H4 (cell line): ENCODE data around the gene RNF125. TPM values are rescaled to one million over a fixed set of nuclear protein-coding genes. Genes with fewer than 3 reads are reported as not detected.
"Not testable (repeated sequence)": the region's sequence is repeated elsewhere in the genome, so short reads cannot be mapped to it uniquely, and the experiment has no call there.

ENCODE experiments used
- DNase-seq: peaks from one replicate; pipeline ENCODE4 v3.0.0-alpha.2; 2015; ENCODE audit warnings: low spot score
- total RNA-seq: library from RNA; depleted of rRNA; stranded (reverse); fragments of >200 nt; shearing (Covaris generic); gene quantifications from 2 replicates; pipeline ENCODE4 v1.2.3, GENCODE V29; 2014

RNF125 gene
- total RNA-seq, 1 experiment from 2014 or later, result 0.29 TPM

DNA sequence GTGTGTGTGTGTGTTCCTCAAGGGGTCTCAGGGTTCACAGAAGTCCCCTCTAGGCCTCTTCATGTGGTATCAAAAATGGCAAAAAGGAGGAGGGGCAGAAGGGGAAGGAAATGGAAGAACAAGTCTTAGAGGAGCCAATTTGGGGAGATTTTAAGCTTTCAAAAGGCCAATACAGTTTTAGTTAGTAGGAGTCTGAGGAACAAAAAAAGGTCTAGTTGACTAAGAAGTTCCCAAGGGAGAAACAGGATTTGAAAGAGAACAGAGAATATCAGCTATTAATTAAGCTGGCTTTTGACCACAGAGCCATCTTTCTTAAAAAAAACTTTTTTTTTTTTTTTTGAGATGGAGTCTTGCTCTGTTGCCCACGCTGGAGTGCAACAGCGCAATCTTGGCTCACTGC, 7.1 kb downstream of the RNF125 start:
- no peak for DNase-seq

DNA sequence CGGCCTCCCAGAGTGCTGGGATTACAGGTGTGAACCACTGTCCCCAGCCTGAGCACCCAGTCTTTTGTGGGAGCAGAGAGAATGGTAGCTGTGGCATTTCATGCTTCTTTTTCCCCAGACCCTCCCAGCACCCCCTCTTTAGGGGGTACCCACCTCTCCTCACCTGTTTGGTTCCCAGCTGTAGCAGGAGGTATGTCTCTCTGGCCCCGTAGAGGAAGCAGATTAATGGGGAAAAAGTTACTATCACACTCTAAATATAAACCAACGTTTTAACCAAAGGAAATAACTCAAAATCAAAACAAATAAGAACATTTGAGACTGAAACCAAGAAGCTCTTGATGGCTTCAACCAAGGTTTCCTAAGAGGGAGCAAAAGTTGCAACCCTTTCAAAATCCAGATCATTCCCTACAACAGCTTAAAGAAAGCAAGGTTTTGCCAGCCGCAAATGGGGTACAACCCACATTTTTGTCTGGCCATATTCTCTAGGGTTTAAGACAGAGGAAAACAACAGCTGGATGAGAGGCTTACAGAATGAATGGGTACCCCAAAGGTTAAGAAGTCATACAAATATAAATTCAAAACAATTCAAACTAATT, 8.0 kb downstream of the RNF125 start:
- no peak for DNase-seq

DNA sequence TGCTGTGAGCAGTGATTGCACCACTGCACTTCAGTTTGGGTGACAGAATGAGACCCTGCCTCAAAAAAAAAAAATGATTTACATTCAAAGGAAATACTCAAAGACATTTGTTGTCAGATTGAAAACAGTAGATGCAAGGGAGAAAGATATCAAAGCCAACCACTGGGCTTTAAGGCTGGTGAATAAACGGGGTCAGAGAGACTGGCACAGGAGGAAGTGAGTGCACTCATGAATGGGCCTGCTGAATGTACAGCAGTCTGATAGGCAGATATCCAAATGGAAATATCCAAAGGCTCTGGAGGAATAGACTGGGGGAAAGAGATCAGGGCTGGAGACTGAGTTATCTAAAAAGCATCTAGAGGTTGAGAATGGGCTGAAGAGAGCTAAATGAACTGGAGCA, 10.9 kb downstream of the RNF125 start:
- no peak for DNase-seq

DNA sequence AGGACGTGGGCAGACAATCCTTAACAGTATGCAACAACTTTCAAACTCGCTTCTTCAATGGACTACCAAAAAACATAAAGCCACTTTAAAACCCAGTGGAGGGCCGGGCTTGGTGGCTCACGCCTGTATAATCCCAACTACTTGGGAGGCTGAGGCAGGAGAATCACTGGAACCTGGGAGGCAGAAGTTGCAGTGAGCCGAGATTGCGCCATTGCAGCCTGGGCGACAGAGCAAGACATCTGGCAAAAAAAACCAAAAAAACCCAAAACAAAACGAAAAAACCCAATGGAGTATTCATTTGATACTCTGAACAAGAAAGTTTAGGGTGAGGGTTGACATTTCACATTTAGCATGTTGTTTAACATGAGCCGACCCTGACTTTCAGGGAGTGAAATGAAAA, 14.0 kb downstream of the RNF125 start:
- no peak for DNase-seq

DNA sequence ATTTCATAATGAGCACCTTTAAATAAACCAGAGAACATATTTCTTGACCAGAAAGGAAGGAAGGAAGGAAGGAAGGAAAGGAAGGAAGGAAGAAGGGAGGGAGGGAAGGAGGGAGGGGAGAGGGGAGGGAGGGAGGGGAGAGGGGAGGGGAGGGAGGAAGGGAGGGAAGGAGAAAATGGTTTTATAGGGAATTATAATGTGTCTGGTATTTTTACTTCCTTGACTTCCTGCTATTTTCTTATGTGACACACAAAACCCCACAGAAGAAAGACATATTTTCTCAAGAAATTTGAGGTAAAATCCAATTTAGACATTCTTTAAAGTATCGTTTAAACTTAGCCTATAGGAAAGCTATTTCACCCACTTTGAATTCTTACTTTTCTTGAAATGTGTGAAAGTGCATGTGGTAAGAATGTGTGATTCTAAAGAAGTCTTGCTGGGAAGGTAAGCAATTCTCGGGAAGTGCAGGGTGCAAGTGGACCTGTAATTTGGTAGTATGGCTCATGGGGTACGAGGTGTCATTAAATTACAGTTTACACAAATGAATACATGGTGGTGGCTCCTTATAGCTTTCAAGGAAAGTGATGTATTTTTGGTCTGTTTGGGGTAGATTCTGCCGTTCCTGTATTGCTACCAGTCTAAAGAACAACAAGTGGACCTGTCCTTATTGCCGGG, 18.0 kb downstream of the RNF125 start:
- DNase-seq, result no peak

DNA sequence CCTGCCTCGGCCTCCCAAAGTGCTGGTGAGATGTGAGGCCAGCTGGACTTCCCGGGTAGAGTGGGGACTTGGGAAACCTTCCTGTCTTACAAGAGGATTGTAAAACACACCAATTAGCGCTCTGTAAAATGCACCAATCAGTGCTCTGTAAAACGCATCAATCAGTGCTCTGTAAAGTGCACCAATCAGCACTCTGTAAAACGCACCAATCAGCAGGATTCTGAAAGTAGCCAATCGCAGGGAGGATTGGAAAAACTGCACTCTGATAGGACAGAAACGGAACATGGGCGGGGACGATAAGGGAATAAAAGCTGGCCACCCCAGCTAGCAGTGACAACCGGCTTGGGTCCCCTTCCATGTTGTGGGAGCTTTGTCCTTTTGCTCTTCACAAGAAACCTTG, 19.0 kb downstream of the RNF125 start:
- DNase-seq, result no peak

DNA sequence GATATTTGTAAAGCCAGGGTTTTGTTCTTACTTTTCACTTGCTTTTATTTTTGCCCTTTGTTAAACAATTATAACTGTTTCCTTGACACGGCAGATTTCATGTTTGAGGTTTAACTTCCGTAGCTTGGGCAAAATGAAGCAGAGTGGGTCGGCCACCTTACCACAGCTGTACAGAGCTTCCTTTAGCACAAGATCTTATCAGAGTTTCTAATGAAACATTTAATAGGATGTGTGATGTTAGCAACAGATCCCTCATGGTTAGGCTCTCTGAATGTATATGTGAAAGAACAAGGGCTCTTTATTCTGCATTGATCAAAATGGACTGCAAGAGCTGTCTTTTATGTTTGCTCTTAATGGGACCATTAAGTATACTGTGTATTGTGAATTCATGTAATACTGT, 22.3 kb downstream of the RNF125 start:
- no peak for DNase-seq

DNA sequence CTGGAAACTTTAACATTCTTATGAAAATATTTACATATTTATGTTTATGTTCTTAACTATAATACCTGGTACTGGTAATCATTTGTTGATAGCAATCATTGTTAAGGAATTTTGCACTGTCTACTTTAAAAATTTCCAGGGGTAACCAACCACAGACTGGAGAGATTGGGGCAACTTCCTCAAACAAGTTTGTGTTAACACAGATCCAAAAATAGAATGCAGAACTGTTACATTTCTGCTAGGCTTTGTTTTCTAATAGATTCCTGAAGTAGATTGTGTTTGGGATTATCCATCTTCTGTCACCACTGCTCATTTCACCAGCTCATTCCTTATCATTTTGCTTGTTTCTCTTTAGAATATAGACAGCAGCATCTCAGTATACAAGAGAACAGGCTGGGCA, 23.7 kb downstream of the RNF125 start:
- no peak for DNase-seq

DNA sequence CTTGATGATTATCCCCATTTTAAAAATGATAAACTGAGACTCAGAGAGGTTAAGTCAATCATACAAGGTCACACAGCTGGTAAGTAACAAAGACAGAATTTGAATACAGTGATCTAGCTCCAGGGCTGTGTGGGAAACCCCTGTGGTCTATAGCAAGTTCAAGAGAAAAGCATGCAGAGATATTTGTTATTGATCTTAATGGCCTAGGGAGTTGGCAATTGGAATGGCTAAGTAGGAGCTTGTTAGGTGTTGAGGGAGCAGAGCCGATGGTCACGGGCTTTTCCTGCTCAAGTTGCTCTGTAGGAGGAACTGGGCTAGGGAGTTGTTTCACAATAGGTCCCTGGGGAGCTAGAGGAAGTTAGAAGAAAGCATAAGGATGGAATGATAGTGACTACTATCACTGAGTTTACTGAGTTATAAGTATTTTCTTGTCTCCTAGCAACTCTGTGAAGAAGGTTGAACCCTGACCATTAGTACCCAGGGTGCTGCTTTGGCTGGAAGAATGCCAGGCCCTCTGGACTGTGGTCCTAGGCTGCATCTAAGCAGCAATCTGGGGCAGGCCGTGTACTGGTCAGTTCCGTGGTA, 30.0 kb downstream of the RNF125 start:
- peak; percentile 13 for DNase-seq

DNA sequence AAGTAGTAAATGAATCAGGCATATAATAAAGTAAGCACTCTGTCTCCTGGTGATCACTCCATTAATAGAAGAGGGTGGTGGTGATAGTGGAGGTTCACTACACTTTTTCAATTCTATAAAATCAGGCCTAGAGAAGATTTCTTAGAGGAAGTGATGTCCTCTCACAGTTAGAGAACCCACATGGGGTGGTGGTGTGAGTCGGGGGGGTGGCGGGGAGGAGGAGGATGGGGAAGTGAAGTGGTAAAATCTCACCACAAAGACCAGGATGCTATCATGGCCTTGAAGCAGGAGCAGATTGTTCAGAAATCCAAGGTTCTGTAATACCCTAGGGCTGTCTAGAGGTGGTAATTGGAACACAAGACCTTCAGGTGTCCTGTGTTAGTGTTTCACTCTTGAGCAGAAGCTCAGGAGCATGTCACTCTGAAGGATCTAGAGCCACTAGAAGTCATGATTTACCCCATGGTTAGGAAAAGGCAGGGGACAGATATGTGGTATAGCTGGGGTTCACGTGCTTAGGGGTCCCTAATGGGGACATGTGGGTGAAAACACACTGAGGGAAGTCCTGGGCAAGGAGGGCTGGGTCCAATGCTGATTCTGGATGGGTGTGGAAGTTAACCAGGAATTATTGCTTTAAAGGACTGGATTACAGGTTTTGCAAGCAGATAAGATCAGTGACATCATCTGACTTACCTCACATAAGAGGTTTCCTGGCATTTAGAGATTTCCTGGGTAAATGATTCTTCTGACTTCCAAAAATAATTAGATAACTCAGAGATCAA, 31.0 kb downstream of the RNF125 start:
- DNase-seq, result peak; percentile 14

DNA sequence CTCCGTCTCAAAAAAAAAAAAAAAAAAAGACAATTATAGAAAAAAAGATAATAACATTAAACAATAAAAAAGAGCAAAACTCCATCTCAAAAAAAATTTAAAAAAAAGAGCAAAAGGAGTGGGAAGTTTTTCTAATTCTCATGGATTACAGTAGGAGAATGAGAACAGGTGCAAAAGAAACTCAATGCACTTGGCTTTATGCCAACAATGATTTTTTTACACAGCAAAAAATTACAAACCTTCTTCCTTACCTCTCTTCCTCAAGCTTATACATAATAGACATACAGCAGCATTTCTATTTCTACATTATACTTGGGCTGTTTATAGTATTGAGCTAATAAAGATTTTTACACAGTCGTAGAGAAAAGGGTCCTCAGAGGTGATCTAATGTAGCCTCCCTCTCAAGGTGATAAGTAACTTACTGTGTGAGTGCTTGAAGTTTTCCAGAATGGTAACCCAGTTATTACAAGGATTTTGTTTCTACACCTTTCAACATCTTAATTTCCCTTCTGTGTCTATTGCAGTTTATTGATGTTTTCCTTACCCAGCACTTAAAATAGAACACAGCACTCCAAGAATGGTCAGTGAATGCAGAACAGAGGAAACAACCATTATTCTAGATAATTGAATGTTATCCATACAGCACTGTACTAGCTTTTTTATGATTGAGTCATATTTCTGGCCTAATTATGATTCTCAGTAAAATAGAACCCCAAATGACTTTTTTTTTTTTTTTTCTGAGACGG, 38.2 kb downstream of the RNF125 start:
- no peak for DNase-seq

DNA sequence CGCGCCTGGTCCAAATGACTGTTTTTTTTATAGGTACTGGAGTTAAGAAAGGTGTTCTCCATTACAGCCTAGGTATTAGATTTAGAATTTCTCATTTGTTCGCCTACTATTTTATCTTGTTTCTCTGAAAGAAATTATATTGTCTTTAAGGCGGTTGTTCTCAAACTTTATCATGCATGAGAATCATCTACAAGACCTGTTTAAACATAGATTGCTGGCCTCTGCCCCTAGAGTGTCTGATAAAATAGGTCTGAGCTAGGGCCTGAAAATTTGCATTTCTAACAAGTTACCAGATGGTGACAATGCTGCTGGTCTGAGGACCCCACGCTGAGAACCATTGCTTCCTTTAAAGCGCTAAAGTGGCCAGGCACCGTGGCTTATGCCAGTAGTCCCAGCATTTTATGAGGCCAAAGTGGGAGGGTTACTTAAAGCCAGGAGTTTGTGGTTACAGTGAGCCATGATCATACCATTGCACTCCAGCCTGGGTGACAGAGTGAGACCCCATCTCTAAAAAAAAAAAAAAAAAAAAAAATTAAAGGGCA, 39.1 kb downstream of the RNF125 start:
- no peak for DNase-seq

DNA sequence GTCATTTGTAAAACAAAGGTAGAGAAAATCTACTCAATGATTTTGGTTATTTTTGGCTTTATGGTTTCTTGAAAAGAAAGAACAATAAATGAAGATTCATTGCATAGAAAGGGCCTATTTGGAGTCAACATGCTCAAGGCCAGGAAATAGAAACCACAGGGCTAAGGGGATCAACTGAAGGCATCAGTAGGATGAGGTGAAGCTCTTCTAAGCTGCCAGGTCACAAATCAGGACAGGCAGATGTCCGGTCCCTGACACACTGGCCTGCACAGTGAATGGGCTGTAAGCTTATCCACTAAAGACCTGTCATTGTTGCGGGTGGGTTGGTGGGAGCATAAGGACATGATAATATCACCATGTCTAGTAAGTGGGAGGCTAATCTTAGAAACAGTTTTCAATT, 41.4 kb downstream of the RNF125 start:
- DNase-seq, result no peak

DNA sequence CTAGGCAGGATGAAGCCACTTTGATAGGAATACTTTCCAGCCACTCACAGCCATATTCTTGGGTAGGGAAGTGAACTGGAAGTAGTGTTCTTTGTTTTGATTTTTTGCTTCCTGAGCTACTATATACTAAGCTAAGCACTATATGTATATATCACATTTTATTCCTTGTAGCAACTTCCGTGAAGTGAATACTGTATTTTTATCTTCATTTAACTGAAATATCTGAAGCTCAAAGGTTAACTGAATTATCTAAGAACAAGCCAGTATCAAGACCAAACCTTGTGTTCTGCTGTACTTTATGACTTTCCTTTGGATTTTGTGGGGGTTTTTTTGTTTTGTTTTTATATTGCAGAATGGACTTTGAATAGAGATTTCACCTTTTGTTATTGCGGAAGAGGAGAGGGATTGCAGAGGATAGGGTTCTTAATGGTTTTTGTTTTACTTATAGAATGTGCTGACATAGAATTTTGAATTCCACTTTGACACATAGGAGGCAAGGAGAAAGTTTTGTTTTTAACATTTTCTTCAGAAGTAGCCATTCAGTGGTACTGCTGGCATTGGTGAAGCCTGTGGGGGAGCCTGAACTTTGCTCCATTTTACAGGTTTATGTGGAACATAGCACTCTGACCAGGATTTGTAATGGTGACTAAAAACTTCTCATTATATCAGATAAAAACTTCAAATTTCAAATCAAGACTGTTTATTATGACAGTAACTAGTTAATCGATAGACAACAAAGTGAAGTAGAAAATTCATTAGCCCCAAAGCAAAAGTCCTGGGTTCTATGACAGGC, 48.9 kb downstream of the RNF125 start:
- DNase-seq, result no peak

DNA sequence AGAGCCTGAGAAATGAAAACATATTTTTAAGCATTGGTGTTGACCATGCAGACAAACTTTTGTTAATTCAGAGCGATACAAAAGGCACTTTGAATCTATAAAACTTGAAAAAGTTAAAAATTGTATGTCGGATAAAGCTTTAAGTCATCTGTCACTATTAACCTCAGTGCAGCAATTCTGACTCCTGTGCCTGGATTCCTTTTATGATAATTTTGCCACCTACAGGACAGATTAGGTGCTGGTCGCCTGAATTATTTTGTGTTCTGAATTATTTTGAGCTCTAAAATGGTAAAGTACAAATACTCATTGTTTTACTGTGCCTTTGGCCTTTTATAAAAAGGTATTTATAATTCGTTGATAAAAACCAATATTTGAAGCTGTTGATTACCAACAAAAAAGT, 53.7 kb downstream of the RNF125 start:
- DNase-seq, result no peak

DNA sequence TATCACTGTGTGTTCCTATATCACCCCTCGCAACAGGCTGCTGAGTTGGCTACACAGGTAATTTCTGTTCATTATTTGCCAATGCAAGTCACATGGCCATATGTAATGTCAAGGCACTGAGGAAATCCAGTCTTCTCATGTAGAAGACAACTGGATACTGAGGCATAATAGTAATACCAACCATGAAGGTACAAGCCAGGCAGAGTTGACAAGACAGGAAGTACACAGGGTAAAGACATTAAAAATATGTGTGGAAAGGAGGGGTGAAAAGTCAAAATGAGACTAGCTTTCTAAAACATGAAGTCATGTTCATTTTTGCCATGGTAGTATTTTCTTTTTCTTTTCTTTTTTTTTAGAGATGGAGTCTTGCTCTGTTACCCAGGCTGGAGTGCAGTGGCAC, 55.6 kb downstream of the RNF125 start:
- no peak for DNase-seq

DNA sequence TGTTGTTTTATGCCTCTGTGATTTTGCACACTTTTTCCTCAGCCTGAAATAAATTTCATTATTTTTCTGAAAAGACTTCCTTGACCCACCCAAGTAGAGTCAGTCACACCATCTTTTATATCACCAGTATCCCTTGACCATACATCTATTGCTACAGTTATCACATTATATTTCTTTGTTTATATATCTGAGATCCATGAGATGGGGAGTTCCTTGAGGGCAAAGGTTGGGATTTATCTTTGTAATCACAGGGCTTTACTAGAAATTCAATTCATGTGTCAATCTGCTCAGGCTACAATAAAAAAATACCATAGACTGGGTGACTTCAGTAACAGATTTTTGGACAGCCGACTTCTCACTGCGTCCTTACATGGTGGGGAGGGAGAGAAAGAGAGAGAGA, 60.2 kb downstream of the RNF125 start:
- no peak for DNase-seq

DNA sequence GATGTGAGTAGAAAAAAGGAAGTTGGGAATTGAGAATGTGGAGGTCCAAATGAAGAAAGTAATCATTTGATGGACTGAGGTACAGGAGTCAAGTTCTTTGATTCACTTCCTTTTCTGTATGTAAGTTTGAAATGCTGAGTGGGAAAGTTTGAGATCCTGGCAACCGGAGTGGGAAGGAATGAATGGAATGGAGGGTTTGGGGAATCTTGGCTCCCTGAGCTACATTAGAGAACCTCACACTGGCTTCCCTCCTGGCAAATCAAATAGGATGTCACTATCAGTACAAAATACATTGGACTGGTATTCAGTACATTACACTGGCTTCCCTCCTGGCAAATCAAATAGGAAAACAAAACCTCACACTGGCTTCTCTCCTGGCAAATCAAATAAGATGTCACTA, 63.3 kb downstream of the RNF125 start:
- DNase-seq, result no peak

DNA sequence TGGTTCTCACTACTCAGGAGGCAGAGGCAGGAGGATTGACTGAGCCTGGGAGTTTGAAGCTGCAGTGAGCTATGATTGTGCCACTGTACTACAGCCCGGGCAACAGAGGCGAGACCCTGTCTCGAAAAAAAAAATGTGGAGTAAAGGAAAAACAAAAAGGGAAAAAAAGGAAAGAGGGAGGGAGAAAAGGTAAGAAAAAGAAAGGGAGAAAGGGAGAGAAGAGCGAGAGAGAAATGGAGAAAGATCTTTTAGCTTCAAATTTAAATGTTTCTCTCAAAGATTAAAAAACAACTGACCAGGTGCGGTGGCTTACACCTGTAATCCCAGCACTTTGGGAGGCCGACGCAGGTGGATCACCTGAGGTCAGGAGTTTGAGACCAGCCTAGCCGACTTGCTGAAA, 65.2 kb downstream of the RNF125 start:
- no peak for DNase-seq

DNA sequence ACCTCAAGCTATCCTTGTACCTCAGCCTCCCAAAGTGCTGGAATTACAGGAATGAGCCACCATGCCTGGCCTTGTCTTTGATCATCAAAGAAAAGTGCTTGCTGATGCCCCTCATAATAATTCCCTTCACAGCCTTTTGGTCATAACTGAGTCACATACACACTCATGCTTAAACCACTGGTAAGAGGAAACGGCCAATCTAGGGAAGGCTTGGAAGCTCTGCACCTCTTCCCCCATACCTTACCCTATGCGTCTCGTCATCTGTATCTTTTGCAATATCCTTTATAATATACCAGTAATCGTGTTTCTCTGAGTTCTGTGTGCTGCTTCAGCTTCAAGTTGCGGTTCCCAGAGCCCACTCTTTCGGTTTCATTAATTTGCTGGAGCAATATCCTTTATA, 68.3 kb downstream of the RNF125 start:
- no peak for DNase-seq

DNA sequence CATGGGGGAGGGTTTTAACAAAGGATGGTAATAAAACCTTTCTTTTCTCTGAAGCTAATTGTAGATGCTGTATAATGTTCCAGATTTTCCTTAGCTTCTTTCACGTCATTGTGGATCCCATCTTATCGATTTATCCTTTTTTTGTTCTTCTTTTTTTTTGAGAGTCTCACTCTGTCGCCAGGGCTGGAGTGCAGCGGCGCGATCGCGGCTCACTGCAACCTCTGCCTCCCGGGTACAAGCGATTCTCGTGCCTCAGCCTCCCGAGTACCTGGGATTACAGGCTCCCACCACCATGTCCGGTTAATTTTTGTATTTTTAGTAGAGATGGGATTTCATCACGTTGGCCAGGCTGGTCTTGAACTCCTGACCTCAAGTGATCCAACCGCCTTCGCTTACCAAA, 72.2 kb downstream of the RNF125 start:
- not testable (repeated sequence) for DNase-seq
